ENCODE results near the gene CC2D1A. TPM values are rescaled to one million over a fixed set of nuclear protein-coding genes. Genes with fewer than 3 reads are reported as not detected.
A peak's percentile ranks its signal among the peaks of the same experiment; 100 is the strongest.

The CC2D1A gene
- total and polyA plus RNA-seq, 7 donors = 20.1 to 31.7 (median 23.7) TPM

GRCh38 chr19:13935765-13936510 lies 29.9 kb downstream of the CC2D1A start:
- 62 to 68% (median 63%) methylated on average over 18 to 22 of the region's 22 CpGs for WGBS, 3 donors
- DNase-seq = no peak
- no peaks in the 10 kb centered on the region for H3K9me3 ChIP-seq

GRCh38 chr19:13937479-13938300 lies 31.7 kb downstream of the CC2D1A start:
- WGBS, 3 donors = 8 to 13% (median 10%) methylated on average over 27 to 29 of the region's 29 CpGs
- TF ChIP-seq, protein P1, sequence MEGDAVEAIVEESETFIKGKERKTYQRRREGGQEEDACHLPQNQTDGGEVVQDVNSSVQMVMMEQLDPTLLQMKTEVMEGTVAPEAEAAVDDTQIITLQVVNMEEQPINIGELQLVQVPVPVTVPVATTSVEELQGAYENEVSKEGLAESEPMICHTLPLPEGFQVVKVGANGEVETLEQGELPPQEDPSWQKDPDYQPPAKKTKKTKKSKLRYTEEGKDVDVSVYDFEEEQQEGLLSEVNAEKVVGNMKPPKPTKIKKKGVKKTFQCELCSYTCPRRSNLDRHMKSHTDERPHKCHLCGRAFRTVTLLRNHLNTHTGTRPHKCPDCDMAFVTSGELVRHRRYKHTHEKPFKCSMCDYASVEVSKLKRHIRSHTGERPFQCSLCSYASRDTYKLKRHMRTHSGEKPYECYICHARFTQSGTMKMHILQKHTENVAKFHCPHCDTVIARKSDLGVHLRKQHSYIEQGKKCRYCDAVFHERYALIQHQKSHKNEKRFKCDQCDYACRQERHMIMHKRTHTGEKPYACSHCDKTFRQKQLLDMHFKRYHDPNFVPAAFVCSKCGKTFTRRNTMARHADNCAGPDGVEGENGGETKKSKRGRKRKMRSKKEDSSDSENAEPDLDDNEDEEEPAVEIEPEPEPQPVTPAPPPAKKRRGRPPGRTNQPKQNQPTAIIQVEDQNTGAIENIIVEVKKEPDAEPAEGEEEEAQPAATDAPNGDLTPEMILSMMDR (IDR thresholded peaks at IDR 0.05) = no peak
- Histone ChIP-seq H3K36me3 (ENCODE audit: insufficient read depth in 1 of 2, low read depth in 1 of 2) (no peaks in the 10 kb centered on the region), H3K27me3 (ENCODE audit: insufficient read depth in 3 of 3, low read length in 2 of 3) (peaks cover 0 to 5% (median 3%) of the 10 kb centered on the region in 3 donors), H3K4me3 (no peak overlapping the region), H3K4me1 (no peaks in the 10 kb centered on the region), H3K9me3 (no peaks in the 10 kb centered on the region), H3K27ac (no peak overlapping the region)
- intact Hi-C loops (cut with DNase I) = no loop called here
- ATAC-seq (peak in 1 of 4 donors; percentile 12), DNase-seq (peak in 1 of 2 donors; percentile 14)

More at GRCh38 chr19:13935765-13936510, 29.9 kb downstream of the CC2D1A start:
- no peak for ATAC-seq
- H3K4me1 ChIP-seq = no peaks in the 10 kb centered on the region
- peaks cover 0 to 5% (median 3%) of the 10 kb centered on the region in 3 donors for H3K27me3 ChIP-seq (ENCODE audit: insufficient read depth in 3 of 3, low read length in 2 of 3)
- TF ChIP-seq, protein P1 (IDR thresholded peaks at IDR 0.05) = no peak
- no peak overlapping the region for H3K27ac ChIP-seq
- intact Hi-C loops (cut with DNase I) = no loop called here
- H3K36me3 ChIP-seq (ENCODE audit: insufficient read depth in 1 of 2, low read depth in 1 of 2) = peaks cover 0 to 7% of the 10 kb centered on the region in 2 donors
- no peak overlapping the region for H3K4me3 ChIP-seq

DNA sequence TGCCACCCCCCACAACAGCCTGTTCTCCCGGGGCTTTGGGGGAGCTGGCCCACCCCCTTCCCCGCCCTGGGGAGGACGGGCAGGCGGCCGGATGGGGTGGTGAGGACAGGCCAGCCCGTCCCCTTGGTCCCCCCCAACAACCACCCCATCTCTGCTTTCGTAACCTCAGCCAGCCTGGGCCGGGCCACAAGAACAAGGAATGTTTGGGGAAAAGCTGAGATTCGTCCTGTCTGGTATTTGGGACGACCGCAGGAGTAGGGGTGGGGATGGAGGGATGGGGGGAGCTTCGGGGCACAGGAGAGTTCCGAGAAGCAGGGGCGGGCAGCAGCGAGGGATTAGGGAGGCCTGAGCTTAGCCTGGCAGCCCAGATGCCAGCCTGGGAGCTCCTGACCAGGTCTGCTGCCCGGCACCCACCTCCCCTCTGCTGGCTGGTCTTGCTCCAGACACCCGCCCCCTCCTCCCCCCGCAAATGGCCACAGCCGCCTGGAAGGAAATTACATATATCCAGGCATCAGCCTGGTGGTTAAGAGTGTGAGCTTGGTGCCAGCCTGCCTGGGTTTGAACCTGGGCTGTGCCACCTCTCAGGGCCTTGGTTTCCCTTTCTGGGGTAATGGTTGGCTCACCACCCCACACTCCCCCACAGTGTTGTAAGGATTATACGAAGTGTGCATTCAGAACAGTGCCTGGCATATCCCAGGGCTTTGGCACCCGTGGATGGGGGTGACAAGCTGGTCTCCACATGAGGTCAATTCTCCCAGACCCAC lies 32.5 kb downstream of the CC2D1A start, which contains the start of gene PODNL1:
Gene PODNL1, minus strand, starts transcription at position 117 of the 764 bp plus-strand sequence. CDS start 236 bp downstream, outside the sequence.
- Histone ChIP-seq H3K4me3 (no peak within 1 kb of the TSS), H3K9me3 (no peaks in the 10 kb centered on the region), H3K36me3 (ENCODE audit: insufficient read depth in 1 of 2, low read depth in 1 of 2) (no peaks in the 10 kb centered on the region), H3K4me1 (no peaks in the 10 kb centered on the region), H3K27me3 (ENCODE audit: insufficient read depth in 3 of 3, low read length in 2 of 3) (peaks cover 0 to 5% (median 3%) of the 10 kb centered on the region in 3 donors), H3K27ac (no peak within 1 kb of the TSS)
- WGBS, 3 donors = 25 to 27% (median 26%) methylated on average over 20 to 21 of the region's 21 CpGs
- intact Hi-C loops (cut with DNase I) = no loop called here
- TF ChIP-seq, protein P1 (IDR thresholded peaks at IDR 0.05) = no peak
- ATAC-seq (peak in 2 of 4 donors; percentile 24 to 27), DNase-seq (no peak)

- Histone ChIP-seq H3K4me3 (no peak overlapping the region), H3K27me3 (ENCODE audit: insufficient read depth in 3 of 3, low read length in 2 of 3) (peaks cover 0 to 3% (median 2%) of the 10 kb centered on the region in 3 donors), H3K36me3 (ENCODE audit: insufficient read depth in 1 of 2, low read depth in 1 of 2) (no peaks in the 10 kb centered on the region), H3K4me1 (no peaks in the 10 kb centered on the region), H3K27ac (no peak overlapping the region), H3K9me3 (no peaks in the 10 kb centered on the region)
- intact Hi-C loops (cut with DNase I) = no loop called here
- 88 to 95% (median 94%) methylated on average over 1 of the region's 1 CpG for WGBS, 3 donors
- no peak for DNase-seq
- no peak for ATAC-seq
- TF ChIP-seq, protein P1 (IDR thresholded peaks at IDR 0.05) = no peak
Measured at GRCh38 chr19:13942023-13942684, 36.2 kb downstream of the CC2D1A start.

All from psoas muscle (tissue), 8 donors.